ENCODE results near the gene YRDC.

YRDC gene

DNA sequence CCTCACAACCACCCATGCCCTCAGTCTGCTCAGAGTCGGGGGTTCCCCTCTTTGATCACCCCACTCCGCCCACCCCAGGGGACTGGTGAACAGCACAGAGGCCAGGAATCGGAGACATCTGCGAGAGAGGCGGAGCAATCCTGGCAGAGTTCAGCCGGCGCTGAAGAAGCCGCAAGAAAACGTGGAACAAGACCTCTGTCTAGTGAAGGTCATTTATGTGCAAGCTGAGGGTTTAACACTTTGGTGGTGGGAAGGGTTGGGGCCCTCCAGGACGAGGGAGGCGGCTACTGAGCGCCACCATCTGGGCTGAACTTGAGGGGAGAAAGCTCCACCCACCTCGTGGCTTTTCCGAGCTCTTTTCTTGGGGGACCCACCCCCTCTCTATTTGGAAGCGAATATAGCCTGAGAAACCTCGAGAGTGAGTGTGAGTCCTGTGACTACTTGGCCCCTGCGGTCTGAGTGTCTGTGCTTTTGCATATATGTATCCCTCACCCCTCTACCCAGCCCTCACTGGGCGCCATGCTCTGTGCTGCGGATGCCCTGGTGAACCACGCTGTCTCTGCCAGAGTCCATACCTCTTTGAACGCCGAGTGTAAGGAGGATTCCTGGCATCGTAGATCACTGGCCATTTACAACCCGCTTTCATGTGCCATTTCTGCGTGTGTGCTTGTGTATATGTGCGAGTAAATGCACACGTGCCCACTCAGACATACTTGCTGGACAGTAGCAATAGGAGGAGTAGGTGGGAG is 41.9 kb downstream of the YRDC start:
- no peak for DNase-seq

DNA sequence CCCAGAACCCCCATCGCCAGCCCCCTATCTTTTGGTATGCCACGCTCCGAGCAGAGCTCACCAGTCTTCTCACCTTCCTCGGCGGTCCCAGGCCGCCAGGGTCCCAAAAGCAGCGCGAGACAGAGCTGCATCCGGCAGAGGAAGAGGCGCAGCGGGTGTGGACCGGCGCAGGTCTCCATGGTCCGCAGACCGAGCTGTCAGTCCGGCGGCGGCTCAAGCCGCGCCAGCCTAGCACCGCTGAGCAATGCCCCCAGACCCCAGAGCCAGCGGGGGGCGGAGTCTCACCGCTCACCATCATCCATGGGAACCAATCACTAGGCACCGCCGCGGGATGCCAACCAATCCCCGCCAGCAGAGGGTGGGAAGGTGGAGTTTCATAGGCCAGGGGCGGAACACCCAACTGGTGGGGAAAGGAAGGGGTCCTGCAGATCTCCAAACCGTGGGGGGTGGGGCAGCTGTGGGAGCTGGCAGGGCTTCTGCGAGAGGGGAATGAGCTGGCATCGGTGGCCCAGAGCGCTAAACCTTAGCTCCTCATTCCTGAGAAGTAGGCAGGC is 43.0 kb downstream of the YRDC start, which contains the start of gene EPHA10:
Gene EPHA10 (minus strand): TSS at position 233 of the 554 bp plus-strand sequence. CDS start 54 bp downstream, at position 179.
- peak; percentile 19 for DNase-seq

DNA sequence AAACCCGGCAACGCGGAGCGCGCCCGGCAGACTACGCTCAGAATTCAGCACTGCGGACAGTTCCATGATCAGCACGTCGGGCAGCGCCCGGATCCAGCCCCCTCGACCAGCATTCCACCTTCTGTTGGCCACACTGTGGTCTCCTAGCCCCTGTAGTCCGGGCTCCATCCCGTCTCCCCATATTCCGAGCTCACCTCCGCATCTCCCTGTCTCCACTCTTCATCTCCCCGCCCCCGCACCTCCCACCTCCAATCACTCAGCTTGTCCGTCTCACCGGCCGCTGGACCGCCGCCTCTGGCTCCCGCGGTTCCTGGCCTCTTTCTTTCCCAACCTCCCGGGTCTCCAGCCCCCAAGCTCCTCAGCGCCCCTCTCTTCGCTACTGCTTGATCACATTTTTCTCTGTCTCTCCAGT is 43.6 kb downstream of the YRDC start:
- no peak for DNase-seq

DNA sequence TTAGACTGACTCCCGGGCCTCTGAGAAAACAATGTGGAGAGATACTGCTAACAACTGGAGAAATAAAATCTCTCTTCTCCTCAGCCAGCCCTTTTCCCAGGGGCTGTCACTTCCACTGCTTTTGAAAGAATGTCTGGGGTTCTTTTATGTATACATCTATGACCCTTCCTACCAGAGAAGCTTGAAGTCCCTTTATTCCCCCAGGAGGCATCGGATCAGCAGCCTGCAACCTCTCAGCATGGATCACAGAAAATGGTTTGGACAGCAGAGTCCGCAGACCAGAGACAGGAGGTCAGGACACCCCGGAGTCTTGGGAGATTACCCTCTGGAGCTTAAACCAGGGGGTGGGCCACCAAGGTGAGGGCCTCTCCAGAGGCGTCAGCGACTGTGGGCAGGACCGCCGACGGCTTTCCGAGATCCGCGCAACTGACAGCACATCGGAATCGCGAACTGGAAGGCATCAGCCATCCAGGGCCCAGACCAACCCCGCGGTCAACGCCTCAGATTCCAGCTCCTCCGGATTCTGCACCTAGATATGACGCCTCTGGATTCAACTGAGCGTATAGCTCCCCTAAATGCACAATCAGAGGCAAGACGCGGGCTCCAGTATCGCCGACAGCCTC is 44.1 kb downstream of the YRDC start:
- no peak for DNase-seq

DNA sequence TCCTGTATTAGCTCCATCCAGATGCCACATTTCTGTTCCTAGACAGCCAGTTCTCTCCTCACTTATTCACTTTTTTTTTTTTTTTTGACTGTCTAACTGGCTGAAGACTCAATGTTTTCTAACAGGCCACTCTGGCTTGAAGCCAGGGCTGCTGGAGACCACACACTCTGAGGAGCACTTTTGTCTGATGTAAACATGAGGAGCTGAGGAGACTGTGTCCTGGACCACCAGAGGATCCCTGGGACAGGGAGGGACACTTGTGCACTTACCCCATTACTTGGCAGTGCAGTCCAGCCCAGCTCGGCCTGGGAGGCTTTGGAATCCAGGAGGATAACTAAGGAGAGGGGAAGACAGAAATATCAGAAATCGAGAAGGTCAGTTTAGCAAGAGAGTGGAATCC is 45.5 kb downstream of the YRDC start:
- no peak for DNase-seq

DNA sequence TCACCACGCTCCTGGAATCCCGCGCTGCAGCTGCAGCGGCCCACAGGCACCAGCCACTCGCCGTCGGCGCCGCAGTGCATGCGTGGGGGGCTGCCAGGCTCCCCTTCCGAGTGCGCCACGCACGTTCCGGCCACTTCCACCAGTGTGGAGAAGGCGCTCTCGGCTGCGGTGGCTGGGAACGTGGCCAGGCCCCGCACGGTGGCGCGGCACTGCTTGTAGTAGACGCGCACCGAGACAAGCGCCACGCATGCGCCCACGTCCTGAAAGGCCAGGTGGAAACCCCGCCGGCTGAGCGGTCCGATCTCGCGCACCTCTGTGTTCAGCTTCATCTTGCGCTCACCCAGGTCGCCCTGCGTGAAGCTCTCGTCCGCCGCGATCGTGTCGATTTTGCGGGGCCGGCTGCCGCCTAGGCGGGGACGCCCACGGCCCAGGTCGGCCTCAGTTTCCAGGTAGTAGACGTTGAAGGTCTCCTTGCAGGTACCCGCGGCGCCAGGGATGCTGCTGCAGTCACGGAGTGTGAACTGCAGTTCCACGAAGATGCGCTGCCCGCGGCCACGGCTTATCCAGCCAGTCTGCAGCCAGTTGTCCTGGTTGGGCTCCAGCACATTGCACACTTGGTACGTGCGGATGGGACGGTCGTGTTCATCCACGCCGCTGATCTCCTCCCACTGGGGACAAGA is 46.5 kb downstream of the YRDC start:
- DNase-seq = no peak

DNA sequence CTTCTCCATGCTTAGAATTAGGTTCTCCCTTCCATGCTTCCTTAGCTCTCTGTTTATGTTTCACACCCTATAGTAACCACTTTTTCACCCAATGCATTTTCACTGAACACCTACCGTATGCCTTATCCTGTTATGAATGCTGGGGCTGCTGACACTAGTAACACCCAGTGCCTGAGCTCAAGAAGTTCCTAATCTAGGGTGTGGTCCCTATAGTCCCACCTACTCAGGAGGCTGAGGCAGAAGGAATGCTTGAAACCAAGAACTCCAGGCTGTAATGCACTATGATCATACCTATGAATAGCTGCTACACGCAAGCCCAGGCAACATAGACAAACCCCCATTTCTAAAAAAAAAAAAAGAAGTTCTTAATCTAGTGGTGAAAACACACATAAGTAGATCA is 48.6 kb downstream of the YRDC start:
- DNase-seq = no peak

DNA sequence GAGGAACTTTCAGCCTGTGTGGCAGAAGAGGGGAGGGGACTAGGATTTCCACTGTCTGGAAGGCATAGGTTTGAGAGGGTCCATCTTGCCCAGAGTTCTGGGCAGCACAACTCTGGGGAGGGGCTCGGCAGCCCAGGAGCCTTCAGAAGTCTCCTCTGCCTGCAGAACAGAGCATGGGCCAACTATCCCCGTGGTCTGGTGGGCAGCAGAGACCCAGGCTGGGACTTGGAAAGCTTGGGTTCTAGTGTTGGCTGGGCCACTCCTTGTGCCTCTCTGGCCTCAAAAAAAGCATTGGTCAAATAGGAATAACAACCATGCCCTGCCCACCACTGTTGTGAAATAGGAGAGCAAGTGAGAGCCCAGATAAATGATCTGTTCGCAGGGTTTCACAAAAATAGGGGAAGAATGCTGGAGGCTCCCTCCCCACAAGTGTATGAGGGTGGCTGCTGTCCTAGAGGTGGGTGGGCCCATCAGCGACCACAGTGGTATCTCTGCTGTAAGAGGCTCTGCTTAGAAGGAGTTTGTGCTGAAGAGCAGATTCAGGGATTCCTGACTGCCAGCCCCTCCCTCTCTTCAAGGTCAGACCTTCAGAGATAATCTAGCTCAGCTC is 52.0 kb downstream of the YRDC start:
- DNase-seq = no peak

DNA sequence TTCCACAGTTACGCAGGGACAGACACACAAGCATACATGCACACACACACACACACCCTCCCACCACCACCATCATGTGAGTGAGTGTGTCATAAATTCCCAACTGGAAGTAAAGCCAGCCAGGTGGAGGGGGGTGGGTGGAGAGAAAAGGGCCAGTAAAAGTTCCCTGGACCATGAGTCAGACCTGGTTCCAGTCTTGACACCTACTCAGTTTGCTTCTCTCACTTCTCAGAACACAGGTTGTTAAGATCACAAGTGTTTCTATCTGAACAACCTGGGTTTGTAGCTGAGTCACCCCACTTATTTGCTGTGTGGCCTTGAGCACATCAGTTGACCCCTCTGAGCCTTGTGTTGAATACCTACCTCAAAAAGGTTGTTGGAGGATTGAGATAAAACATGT is 52.7 kb downstream of the YRDC start:
- no peak for DNase-seq

DNA sequence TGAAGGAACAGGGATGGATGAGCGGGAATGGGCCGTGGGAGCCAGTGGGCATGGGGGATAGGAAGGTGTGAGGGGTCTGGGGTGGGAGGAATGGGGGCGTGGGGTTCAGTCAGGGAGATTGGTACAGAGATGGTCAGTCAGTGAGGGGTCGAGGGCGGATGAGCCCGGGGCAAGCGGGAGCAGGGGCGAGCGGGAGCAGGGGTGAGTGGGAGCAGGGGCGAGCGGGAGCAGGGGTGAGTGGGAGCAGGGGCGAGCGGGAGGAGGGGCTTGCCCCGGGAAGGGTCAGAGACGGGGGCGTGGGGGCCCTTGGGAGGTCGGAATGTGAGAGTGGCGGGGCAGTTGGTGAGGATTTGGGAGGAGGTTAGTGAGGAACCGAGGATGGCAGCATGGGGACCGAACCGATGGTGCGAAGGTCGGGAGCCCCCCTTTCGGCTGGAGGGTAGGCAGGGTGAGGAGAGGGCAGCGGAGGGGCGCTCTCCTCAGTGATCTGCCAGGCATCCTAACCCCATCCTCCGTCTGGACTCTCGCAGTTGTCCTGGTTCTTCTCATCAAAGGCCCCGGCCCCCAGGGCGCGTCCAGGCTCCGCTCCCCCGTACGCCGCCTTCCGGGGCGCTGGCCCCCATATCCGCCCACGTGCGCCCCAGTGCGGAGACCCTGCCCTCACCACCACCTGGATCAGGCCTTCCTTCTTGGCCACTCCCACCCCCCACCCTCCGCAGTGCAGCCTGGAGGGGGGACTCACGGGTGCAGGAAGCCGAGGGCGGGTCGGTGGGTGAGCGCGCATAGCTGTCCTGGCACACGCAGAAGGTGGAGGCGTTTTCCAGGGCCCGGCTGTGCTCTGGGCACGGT is 54.3 kb downstream of the YRDC start:
- no peak for DNase-seq
